HG03139 (cell line): ENCODE results near the gene CD7.

Experiments used
- ATAC-seq: cut with Tn5 transposase; IDR thresholded peaks from one replicate; pipeline ENCODE4 v1.9.1; 2021; ENCODE audit not compliant: unreplicated experiment

Gene CD7

DNA sequence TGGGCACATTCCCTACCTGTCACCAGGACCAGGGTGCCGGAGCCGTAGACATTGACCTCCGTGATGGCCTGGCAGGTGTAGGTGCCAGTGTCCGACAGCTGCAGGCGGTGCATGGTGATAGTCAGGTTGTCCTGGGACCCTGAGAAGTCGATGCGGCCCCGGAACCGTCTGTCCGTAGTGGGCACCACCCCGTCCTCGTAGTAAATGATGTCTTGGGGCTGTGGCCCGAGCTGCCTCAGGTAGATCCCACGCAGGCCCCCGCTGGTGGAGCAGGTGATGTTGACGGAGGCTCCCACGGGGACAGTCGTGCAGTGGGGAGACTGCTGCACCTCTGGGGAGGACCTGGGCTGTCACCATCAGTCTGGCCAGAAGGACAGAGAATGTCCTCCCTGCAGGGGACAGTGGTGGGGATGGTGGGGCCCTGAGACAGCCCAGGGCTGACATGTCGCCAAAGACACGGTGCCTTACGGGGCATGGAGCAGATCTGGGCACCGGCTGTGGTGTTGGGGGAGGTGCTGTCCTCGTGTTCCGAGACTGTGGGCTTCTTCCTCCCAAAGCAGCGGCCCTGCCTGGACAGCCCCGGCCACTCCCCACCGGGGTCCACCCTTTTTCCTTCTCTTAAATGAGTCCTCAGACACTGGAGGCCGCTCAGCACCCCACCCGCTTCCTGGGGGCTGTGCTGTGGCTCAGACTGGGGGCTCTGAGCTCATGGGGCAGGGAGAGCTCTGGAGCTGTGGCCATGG lies 586 bp downstream of the CD7 start:
- ATAC-seq, result no peak

DNA sequence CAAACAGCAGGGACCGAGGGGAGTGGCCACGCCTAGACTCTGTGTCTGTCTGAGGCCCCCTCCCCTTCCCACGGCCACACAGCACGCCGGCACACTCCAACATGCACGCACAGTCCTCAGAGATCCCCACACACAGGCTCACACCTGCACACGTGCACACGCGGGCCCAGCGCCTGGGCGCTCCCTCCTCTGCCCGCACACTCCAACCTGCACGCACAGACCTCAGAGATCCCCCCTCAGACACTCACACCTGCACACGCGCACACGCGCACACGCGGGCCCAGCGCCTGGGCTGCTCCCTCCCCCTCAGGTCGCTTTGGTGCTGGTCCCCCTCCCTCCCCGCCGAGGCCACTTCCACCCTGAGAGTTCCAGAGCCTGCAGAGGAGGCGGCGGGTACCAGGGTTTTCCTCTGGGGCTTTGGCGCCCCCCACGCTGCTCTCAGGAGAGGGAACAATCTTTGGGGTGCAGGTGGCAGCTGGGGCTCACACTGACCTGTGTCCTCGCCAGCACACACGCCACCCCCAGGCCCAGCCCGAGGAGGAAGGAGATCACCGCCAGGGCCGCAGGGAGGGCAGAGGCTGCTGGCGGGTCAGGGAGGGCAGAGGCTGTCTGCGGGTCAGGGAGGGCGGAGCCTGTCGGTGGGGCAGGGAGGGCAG lies 1.6 kb downstream of the CD7 start:
- no peak for ATAC-seq

DNA sequence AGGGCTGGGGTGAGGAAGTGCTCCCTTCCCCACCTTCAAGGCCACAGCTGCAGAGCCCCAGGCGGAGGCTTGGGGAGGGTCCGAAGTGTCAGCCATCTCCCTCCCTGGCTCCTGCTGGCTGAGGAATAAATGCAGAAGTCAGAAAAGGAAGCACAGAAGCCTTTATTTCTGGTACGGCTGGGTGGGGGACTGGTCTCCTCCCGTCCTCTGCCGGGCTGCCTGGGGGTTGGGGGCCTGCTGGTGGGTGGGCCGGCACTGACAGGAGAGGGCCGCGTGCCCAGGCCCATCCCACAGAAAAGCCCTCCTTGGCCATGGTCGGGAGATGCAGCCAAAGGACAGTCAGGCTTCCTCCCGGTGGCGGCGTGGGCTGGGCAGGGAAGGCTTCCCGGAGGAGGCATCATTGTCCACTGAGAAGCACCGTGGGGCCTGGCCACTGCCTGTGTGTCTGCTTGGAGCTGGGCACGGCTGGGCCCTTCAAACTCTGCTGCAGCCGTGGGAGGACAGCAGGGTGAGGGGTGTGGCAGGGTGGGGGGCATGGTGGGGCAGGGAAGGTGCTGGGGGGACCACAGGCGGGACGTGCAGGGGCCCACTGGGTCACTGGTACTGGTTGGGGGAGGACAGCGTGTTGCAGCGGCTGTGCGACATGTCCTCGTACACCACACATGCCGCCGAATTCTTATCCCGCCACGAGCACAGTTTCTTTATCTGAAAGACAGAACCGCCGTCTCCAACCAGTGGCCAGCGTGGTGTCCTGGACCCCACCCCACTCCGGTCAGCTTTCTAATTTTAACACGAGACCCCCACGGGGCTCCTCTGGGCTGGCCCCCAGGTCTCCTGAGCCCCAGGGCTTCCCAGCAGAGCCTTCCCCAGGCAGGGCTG lies 2.4 kb downstream of the CD7 start:
- ATAC-seq, result no peak

DNA sequence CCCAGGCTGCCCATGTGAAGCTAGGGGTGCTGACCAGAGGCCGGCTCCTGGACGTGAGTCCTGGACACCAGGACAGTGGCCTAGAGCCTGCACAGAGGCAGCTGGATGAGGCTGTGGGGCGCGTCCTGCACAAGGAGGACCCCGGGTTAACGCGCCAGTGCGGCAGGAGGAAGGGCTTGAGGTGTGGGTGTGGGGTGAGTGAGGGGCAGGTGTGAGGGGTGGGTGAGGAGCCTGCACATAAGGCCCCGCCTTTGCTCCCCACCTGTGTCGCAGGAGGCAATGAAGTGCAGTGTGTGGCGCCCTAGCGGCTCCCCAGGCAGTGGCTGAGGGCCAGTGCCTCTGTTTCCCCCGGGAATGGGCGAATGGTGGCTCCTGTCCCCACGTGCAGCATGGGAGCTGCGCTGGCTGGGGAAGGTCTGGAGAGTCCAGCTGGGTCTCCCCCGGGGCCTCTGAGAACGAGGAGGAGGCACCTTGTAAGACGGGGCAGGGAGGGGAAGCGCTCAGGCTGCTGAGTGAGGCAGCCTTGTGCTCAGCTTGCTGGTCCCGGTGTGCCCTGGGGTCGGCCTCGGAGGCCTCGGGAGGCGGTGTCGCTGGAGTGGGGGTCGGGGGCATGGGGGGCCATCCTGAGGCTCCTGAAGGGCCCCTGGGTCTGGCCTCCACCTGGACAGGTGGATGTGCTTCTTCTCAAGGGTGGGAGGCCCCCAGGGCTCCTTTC lies 3.2 kb downstream of the CD7 start:
- no peak for ATAC-seq

DNA sequence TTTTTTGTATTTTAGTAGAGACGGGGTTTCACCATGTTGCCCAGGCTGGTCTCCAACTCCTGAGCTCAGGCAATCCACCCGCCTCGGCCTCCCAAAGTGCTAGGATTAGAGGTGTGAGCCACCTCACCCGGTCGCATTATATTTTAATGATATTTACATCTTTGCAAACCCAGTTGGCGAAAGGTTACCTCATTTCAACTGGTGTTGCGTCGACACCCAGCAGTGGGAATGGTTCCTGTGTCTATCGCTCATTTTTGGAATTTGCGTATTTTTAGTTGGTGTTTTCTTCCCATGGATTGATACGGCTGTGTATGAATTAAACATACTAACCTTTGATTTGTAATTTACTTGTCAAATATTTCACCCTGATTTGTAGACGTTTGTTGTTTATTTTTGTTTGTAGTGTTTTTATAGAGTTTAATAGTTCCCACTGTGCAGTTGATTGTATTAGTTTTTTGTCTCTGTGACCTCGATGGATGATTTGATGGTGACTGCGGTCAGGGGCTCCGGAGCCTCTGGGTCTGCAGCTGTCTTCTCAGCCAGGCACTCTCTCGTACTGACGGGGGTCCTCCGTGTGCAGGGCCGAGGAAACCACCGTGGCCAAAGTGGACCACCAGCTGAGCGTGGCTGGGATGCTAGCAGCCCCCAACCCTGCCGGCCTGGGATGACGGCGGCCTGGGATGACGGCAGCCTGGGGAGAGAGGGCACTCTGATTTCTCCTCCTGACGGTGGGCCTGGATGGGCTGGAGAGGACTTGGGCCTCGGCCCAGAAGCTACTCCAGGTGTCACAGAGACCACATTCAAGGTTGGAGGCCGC lies 4.0 kb downstream of the CD7 start:
- ATAC-seq, result no peak

DNA sequence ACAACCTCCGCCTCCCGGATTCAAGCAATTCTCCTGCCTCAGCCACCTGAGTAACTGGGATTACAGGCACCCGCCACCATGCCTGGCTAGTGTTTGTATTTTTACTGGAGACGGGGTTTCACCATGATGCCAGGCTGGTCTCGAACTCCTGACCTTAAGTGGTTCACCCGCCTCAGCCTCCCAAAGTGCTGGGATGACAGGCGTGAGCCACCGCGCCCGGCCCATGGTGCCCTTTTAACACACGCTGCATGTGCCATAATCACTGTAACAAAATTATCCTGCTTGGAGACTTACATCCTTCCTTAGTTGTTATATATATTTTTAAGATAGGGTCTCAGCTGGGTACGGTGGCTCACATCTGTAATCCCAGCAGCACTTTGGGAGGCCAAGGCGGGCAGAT lies 5.4 kb downstream of the CD7 start:
- ATAC-seq, result no peak

DNA sequence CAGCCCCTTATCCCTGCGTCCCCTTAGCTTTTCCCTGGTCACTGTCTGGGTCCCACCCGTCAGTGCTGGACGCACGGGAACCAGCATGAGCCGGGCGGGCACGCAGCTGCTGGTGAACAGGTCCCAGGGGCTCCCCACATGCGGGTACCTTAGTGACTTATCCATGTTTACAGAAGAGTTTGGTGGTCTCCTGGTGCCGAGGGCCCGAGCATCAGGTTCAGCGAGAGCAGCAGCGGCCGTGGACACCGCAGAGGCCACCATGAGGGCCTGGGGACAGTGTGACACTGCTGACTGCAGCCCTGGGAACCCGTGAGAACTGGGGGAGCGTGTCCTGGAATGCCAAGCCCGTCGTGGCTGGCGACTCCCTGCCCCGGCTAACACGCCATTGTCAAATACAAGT lies 6.5 kb downstream of the CD7 start:
- no peak for ATAC-seq

DNA sequence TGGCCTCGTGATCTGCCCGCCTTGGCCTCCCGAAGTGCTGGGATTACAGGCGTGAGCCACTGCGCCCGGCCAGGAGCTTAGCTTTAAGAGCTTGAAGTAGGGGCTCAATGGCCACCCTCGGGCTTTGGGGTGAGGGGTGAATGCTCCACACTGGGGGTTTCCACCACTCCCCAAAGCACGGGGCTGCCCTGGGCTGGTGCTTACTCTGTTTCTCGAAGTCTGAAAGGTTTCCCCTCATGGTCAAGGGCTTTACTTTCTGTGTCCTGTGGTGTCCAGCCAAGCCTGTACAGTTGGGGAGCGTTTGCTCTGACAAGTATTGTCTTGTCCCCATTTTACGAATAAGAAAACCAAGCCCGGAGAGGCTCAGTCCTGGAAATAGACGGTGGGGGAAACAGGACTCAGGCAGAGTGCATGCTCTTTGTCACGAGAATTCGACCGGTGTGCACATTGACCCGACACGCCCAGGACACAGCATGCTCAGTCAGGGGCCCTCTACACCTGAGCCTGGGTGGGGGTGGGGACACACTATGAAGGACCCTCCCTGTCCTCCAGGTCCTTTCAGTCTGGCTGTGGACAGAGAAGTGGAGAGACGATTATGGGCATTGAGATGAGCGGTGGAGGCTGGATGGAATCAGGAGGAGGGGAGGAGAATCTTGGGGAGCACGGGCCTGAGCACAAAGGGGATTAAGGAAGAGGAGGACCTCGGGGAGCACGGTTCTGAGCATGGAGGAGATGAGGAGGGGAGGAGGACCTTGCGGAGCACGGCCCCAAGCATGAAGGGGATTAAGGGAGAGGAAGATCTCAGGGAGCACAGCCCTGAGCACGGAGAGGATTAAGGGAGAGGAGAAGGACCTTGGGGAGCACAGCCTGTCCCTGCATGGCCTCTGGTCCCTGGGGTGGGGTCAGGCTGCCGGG lies 7.5 kb downstream of the CD7 start:
- no peak for ATAC-seq

DNA sequence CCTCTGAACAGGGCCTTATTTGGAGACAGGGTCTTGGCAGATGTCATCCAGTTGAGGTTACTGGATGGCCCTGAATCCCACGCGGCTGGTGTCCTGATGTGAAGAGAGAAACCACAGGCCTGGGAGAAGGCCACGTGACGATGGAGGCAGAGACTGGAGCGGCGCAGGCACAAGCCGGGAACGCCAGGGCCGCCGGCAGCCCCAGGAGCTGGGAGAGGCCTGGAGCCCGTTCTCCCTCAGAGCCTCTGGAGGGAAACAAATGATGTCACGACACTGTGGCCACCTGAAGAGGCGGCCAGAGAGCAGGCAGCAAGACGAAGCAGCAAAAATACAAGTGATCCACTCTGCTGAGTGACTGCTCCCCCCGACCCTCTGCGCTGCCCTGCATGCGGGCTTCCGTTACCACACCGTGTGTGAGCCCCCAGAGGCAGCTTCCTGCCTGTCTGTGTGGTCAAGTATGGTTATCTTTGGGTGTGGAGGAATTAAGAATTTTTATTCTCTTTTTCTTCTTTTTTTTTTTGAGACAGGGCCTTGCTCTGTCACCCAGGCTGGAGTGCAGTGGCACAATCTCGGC lies 11.6 kb downstream of the CD7 start:
- ATAC-seq, result no peak

DNA sequence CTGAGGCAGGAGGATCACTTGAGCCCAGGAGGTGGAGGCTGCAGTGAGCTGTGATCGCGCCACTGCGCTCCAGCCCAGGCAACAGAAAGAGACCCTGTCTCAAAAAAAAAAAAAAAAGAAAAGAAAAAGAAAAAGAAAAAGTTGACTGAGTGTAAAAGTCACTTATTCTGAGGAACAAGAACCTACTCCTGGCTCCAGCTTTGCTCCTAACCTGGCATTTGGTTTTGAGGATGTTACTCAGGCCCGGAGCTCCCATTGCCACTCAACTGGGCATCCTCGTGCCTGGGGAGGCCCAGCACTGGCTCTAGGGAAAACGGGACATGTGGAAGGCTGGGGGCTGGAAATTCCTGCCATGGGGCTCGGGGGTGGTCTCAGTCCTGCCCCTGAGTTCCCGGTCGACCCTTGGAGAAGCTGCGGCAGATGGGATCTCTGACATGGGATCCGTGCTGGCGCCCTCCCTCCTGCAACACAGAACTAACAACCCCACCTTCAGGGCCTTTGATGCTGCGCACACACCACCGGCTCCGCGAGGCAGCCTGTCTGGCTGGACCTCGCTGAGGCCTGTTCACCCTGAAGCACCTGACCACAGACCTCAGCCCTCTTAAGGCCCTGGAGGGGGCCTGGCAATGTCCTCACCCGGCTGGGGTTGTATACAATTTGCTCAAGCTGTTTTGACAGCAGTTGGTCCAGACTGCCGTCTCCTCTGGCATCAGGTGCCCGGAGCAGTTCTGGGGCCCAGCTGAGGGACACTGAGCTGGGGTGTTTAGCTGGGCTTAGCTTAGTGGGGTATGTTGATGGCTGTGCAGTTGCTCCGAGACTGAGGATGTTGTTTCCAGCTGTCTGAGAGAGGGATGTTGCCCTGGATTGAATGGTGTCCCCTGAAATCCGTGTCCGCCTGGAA lies 12.3 kb downstream of the CD7 start:
- no peak for ATAC-seq

DNA sequence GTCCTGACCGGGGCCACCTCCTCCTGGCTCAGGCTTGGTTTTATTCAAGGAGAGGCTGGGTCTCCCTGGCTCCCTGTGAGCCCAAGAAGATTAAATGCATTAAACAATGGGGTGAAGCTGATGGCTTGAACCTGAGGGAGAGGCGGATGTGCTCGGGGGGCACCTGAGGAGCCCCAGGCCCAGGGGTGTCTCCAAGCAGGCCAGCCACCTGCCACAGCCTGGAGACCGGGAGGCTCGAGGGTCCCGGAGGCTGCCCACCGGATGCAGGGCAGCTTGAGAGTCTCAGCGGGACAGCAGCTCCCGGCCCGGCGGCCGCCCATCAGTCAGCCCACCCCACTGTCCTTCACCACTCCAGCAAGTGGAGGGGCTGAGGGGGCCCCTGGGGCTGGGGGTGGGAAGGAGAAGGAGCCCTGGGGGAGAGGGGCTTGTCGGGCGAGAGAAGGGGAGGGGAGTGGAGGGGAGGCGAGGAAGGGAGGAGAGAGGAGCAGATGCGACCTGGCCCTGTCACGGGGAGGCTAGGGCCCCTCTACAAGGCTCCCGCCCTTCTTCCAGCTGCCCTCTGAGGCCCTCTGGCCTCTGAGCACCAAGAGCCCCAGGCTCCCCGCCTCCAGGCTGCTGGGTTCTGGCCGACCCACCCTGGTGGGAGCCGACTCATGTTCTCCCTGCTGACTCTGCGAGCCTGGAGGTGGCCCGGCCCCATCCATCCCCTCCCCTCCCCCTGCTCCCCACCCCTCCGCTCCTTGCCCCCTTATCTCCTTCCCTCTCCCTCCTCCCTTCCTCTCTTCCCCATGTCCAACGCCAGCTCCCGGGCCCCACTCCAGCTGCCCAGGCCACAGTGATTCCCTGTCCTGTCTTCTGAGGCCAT lies 13.2 kb downstream of the CD7 start:
- ATAC-seq, result no peak

DNA sequence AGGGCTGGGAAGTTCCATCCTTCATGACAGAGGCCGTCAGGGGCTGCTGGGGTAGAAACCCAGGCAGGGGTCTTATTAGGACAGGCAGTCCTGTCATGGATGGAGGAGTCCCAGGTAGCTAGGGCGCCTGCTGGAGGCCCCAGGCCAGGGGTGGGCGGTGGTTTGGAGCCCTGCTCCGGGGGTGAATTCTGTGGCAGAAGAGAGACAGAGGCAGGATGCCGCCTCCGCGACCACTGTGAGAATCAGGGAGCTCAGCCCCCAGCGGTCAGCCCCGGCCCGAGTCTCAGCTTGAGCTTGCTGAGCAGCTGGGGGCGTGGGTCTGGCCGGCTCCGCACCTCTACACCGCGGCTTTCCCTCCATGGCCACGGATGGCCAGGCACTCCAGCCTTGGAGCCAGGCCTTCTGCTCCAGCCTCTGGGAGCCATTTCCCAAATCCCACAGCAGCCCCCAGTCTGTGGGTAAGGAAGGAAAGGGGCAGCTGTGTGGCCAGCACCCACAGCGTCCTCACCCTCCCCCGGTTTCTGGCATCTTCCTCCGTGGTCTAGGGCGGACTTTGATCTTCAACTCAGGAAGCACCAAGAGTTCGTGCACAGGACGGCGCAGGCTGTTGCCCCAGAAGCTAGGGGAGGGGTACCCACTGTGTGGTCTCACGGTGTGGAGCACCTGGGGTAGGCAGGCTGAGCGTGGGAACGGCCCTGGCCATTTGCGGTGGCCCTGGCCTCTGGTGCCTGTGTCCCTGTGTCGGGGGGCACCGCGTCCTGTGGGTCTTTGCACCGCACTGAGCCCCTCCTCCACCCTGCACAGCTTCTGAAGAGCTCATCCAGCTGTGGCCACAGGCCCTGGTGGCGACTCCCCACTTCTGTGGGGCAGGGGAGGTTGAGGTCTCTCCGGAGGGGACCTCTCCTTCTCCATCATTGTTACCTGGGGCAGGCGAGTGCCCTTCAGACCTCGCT lies 14.1 kb downstream of the CD7 start:
- ATAC-seq, result no peak

DNA sequence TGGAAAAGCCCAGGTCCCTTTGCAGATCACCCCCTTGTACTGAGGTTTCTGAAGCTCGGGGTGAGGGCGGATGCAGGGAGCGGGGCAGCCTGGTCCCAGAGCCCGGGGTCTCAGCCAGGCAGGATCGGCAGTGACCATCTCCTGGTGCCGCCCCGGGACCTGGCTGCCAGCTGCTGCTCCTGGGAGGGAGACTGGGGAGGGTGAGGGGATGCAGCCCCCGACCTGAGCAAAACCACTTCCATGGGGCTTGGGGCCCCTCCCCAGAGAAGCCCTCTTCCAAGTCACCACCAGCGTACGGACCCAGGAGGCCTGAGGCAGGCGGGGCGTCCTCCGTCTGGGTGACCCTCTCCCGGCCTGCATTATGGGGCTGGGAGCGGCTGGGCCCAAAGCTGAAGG lies 14.8 kb downstream of the CD7 start:
- ATAC-seq, result no peak

DNA sequence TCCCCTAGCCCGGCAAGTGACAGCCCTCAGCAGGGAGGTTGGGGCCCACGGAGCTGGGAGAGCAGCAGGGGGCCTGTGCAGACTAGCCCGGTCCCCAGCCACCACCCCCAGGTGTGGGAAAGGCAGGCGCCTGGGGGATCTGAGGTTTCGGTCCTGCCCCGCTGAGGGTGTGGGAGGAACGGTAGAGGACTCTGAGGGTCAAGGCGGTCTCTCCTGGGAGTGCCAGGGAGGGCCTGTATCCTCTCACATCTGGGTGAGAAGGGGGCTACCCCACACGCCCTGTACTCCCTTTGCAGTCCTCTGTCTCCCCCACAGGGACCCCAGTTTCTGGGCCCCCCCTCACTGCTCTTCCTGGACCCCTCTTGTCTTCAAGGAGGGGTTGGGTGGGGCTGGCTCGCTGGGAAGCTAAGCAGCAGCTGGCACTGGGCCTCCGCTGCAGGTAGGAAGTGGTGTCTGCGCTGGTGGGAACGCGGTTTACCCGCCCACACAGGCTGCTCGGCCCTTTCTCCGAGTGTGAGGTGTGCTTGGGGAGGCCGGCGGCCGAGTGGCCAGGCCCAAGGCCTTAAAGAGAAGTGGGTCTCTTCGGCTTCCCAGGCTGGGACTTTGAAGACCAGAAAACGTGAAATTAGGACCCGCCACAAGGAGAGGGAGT lies 15.4 kb downstream of the CD7 start:
- no peak for ATAC-seq

DNA sequence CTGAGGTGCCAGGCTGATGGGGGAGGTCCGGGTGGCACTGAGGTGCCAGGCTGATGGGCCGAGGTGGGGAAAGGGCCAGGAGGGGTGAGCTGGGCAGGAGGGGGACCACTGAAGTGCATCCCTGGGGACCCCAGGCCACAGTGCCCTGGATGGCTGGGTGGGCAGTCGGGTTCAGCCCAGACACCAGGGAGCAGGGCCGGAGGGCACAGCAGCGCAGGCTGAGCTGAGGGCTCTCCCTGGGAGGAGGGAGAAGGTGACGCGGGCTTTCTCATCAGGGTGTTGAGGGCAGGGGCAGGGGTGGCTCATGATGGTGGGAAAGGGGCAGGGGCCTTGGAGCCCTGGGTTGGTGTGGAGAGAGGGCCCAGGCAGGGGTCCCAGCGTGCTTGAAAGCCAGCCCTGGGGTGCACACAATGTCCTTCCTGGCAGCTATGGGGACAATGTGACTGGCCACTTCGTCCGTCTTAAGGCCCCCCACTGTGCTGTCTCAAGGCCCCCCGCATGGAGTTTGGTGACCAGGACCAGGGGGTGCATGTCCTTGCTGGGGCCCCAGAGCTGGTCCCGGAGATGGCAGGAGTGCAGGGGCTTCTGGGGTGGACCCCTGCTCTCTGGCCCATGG lies 16.0 kb downstream of the CD7 start:
- no peak for ATAC-seq
